ENCODE data around the gene PEX6.
A peak's percentile ranks its signal among the peaks of the same experiment; 100 is the strongest.
"Not testable (repeated sequence)": the region's sequence is repeated elsewhere in the genome, so short reads cannot be mapped to it uniquely, and the experiment has no call there.

PEX6 gene

GRCh38 chr6:42978839-42979522 is at the start of gene PEX6:
Gene PEX6 (minus strand): TSS chr6:42979181. CDS start chr6:42979150, 31 bp downstream.
- DNase-seq = peak; percentile 86 to 94

- no peak for DNase-seq
Measured at GRCh38 chr6:43026365-43026764, 47.4 kb upstream of the PEX6 start.

GRCh38 chr6:43024436-43024835 is 45.5 kb upstream of the PEX6 start:
- no peak for DNase-seq

GRCh38 chr6:43021270-43022047 is 42.5 kb upstream of the PEX6 start, which contains the start of gene RRP36:
Gene RRP36 (plus strand): TSS chr6:43021623. CDS start chr6:43021655, 32 bp downstream.
- peak; percentile 65 to 71 for DNase-seq

GRCh38 chr6:43020847-43021246 is 41.9 kb upstream of the PEX6 start:
- no peak for DNase-seq

- DNase-seq = no peak
Measured at GRCh38 chr6:43020052-43020705, 41.2 kb upstream of the PEX6 start.

GRCh38 chr6:43019152-43019551 is 40.2 kb upstream of the PEX6 start:
- no peak for DNase-seq

GRCh38 chr6:43016943-43017334 is 38.0 kb upstream of the PEX6 start:
- no peak for DNase-seq

GRCh38 chr6:43016176-43016942 is 37.4 kb upstream of the PEX6 start:
- DNase-seq = no peak

GRCh38 chr6:43014434-43014909 is 35.5 kb upstream of the PEX6 start:
- no peak for DNase-seq

GRCh38 chr6:43013843-43014433 is 35.0 kb upstream of the PEX6 start, which contains the start of the genes KLHDC3 and MEA1:
Gene KLHDC3 (plus strand): TSS chr6:43014249. CDS start chr6:43017193, 2,944 bp downstream.
Gene MEA1 (minus strand): TSS chr6:43013946. CDS start chr6:43013813, 133 bp downstream.
- peak; percentile 99 for DNase-seq

- no peak for DNase-seq
Measured at GRCh38 chr6:43013097-43013842, 34.3 kb upstream of the PEX6 start.

GRCh38 chr6:43012364-43012763 is 33.4 kb upstream of the PEX6 start:
- DNase-seq = no peak

GRCh38 chr6:43011207-43011606 is 32.2 kb upstream of the PEX6 start:
- DNase-seq = no peak

- DNase-seq = peak; percentile 26 to 40
Measured at GRCh38 chr6:43009124-43009523, 30.1 kb upstream of the PEX6 start.

- DNase-seq = no peak
Measured at GRCh38 chr6:43007126-43007525, 28.1 kb upstream of the PEX6 start.

GRCh38 chr6:43006251-43006650 is 27.3 kb upstream of the PEX6 start:
- no peak for DNase-seq

GRCh38 chr6:43005844-43006243 is 26.9 kb upstream of the PEX6 start:
- DNase-seq = no peak

- DNase-seq = no peak
Measured at GRCh38 chr6:43001843-43002242, 22.9 kb upstream of the PEX6 start.

- not testable (repeated sequence) for DNase-seq
Measured at GRCh38 chr6:42998205-42998604, 19.2 kb upstream of the PEX6 start.

GRCh38 chr6:42996513-42996912 is 17.5 kb upstream of the PEX6 start:
- no peak for DNase-seq
